Upper lobe of right lung (tissue), 1 donor: ENCODE results near the gene CAMSAP1. TPM values are rescaled to one million over a fixed set of nuclear protein-coding genes. Genes with fewer than 3 reads are reported as not detected.

Experiments used
- ATAC-seq: fragments of 200-7000 bp; cut with Tn5 transposase; one replicate; pipeline ENCODE4 v1.9.1; 2020; ENCODE audit warnings: mild to moderate bottlenecking, moderate library complexity
- DNase-seq: peaks from one replicate; pipeline ENCODE4 v3.0.0-alpha.2; 2020
- H3K27ac ChIP-seq: fragments of 200-600 bp; one replicate; pipeline ENCODE4 v1.8.0; 2022
- H3K27me3 ChIP-seq: fragments of 200-600 bp; one replicate; pipeline ENCODE4 v1.8.0; 2022; ENCODE audit warnings: mild to moderate bottlenecking
- H3K36me3 ChIP-seq: fragments of 200-600 bp; one replicate; pipeline ENCODE4 v1.8.0; 2022
- H3K4me1 ChIP-seq: fragments of 200-600 bp; one replicate; pipeline ENCODE4 v1.8.0; 2022
- H3K4me3 ChIP-seq: fragments of 200-600 bp; one replicate; pipeline ENCODE4 v1.8.0; 2022; ENCODE audit warnings: mild to moderate bottlenecking
- H3K9me3 ChIP-seq: fragments of 200-600 bp; one replicate; pipeline ENCODE4 v1.8.0; 2022
- CTCF ChIP-seq: fragments of 200-600 bp; IDR thresholded peaks from one replicate; pipeline ENCODE4 v1.8.0; 2022; ENCODE audit warnings: antibody characterized with exemption
- intact Hi-C: fragments of 100-400 bp; cut with DNase I; formaldehyde crosslinking; loops from one replicate; pipeline ENCODE4 v1.11.0; 2022
- total RNA-seq: library from RNA; stranded (reverse); fragmentation: NEBNext Ultra II Directional; extraction: Animal tissue kit (Norgen Biotek cat#: 25700); gene quantifications from one replicate; pipeline ENCODE4 v1.2.1, GENCODE V29; 2021
- donor health status: DM: no; HTN: yes; CAD: no; lungs with severe emphysema.

Gene CAMSAP1
- total RNA-seq, 1 donor from 2014 or later, result 26.5 TPM

DNA sequence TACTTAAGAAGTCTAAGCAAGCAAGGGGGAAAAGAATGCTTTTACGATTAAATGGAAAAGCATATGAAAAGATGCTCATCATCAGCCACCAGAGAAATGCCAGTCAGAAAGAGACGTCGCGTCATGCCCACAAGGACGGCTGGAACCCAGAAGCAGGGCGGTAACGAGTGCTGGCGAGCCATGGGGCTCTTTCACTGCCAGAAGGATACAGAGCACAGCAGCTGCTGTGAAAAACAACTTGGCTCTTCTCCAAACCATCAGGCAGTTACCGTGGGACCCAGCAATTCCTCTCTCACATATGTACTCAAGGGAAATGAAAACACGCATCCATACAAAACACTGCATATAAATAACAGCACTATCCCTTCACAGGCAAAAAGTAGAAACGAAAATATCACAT, 95.5 kb downstream of the CAMSAP1 start:
- no peak overlapping the region for H3K4me3 ChIP-seq
- H3K36me3 ChIP-seq, result peaks cover 69% of the 10 kb centered on the region
- ATAC-seq, result no peak
- DNase-seq, result peak; percentile 30
- no peaks in the 10 kb centered on the region for H3K27me3 ChIP-seq
- no peak for TF ChIP-seq CTCF
- intact Hi-C loops, result no loop called here
- H3K4me1 ChIP-seq, result no peaks in the 10 kb centered on the region
- H3K27ac ChIP-seq, result no peak overlapping the region
- no peaks in the 10 kb centered on the region for H3K9me3 ChIP-seq

GRCh38 chr9:135810806-135811575, 96.4 kb downstream of the CAMSAP1 start:
- Histone ChIP-seq H3K36me3 (peaks cover 60% of the 10 kb centered on the region), H3K27ac (no peak overlapping the region), H3K9me3 (no peaks in the 10 kb centered on the region), H3K4me3 (no peak overlapping the region), H3K27me3 (no peaks in the 10 kb centered on the region), H3K4me1 (no peaks in the 10 kb centered on the region)
- DNase-seq (peak; percentile 46), ATAC-seq (no peak)
- no peak for TF ChIP-seq CTCF
- intact Hi-C loops, result no loop called here

DNA sequence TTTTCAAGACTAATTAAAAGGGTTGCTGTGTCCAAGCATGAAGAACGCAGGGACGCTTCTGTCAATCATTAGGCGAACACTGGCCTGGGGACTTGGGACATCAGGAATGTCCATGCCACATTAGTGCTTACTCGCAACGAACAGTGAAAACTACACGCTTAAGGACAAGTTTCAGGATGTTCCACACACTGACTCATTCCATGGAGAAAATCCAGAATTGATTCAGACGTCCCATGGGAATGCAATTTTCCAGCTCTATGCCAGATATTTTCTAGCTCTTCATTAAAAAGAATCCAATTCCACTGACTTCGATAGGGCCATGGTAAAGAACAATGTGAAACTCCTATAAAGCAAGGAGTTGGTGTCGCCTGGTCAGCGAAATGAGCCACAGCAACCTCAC, 98.2 kb downstream of the CAMSAP1 start:
- H3K36me3 ChIP-seq, result peaks cover 42% of the 10 kb centered on the region
- H3K4me3 ChIP-seq, result no peak overlapping the region
- no peak overlapping the region for H3K27ac ChIP-seq
- intact Hi-C loops, result no loop called here
- no peaks in the 10 kb centered on the region for H3K9me3 ChIP-seq
- ATAC-seq (no peak), DNase-seq (no peak)
- no peaks in the 10 kb centered on the region for H3K4me1 ChIP-seq
- no peak for TF ChIP-seq CTCF
- H3K27me3 ChIP-seq, result no peaks in the 10 kb centered on the region

DNA sequence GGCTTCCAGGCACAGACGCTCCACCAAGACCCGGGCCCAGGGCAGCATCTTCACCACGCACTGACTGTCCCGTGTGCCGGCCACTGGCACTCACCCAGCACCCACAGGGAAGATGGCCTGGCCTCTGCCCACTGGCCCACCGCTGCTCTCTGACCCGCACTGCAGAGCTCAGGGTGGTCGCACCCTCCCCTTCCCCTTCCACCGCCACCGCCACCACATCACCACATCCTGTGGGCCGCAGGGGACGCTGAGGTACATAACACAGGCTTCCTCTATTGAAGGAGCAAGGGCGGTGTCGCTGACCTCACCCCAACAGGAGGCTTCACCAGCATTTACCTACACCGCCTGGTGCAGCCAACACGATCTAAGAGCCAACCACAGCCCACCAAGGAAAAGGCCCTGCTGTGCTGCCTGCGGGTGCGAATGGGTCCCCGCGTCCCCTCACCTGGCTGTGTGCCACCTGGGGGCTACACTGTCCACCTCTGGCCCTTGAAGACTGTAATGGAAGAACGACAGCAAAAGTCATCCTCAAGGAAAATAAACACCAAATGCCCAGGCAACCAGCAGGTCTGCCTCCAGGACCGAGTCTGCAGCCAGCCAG, 101.8 kb downstream of the CAMSAP1 start:
- no peak overlapping the region for H3K27ac ChIP-seq
- no peak for ATAC-seq

GRCh38 chr9:135804581-135805421, 102.5 kb downstream of the CAMSAP1 start:
- intact Hi-C loops, result no loop called here
- ATAC-seq, result peak; percentile 30
- H3K27ac ChIP-seq, result no peak overlapping the region

More for the DNA sequence above, 101.8 kb downstream of the CAMSAP1 start:
- intact Hi-C loops, result no loop called here
- Histone ChIP-seq H3K9me3 (no peaks in the 10 kb centered on the region), H3K36me3 (peaks cover 11% of the 10 kb centered on the region), H3K27me3 (no peaks in the 10 kb centered on the region), H3K4me1 (no peaks in the 10 kb centered on the region), H3K4me3 (no peak overlapping the region)
- no peak for DNase-seq
- no peak for TF ChIP-seq CTCF

More at GRCh38 chr9:135804581-135805421, 102.5 kb downstream of the CAMSAP1 start:
- peaks cover 4% of the 10 kb centered on the region for H3K36me3 ChIP-seq
- no peak overlapping the region for H3K4me3 ChIP-seq
- no peak for DNase-seq
- no peaks in the 10 kb centered on the region for H3K9me3 ChIP-seq
- no peaks in the 10 kb centered on the region for H3K4me1 ChIP-seq
- TF ChIP-seq CTCF, result no peak
- H3K27me3 ChIP-seq, result no peaks in the 10 kb centered on the region
